Chondrocyte (in vitro differentiated cells): ENCODE data around the gene CLHC1. TPM values are rescaled to one million over a fixed set of nuclear protein-coding genes. Genes with fewer than 3 reads are reported as not detected.

ENCODE experiments used
- DNase-seq: peaks from one replicate; pipeline ENCODE4 v3.0.0; 2021; ENCODE audit warnings: mixed read lengths, low spot score
- H3K27ac Mint-ChIP-seq: one replicate; pipeline ENCODE4 v1.8.0; 2021; ENCODE audit warnings: mild to moderate bottlenecking, moderate library complexity, mixed read lengths; ENCODE audit not compliant: unreplicated experiment
- H3K27me3 Mint-ChIP-seq: 2 replicates; pipeline ENCODE4 v1.8.0; 2021; ENCODE audit warnings: low read depth, mixed read lengths
- H3K36me3 Mint-ChIP-seq: 2 replicates; pipeline ENCODE4 v1.8.0; 2021; ENCODE audit warnings: low read depth, mixed read lengths
- H3K4me1 Mint-ChIP-seq: 2 replicates; pipeline ENCODE4 v1.8.0; 2021; ENCODE audit warnings: low read depth, mild to moderate bottlenecking, mixed read lengths
- H3K4me3 Mint-ChIP-seq: one replicate; pipeline ENCODE4 v1.8.0; 2021; ENCODE audit warnings: mild to moderate bottlenecking, moderate library complexity, mixed read lengths; ENCODE audit not compliant: unreplicated experiment
- H3K9me3 Mint-ChIP-seq: 2 replicates; pipeline ENCODE4 v1.8.0; 2021; ENCODE audit warnings: low read depth, mixed read lengths
- CTCF ChIP-seq: fragments of 200-600 bp; sonication (generic); IDR thresholded peaks from 2 replicates; pipeline ENCODE4 v1.5.0; 2021; ENCODE audit warnings: antibody characterized with exemption, mild to moderate bottlenecking, moderate library complexity
- total RNA-seq: library from RNA; stranded (reverse); gene quantifications from 3 replicates; pipeline ENCODE4 v1.2.1, GENCODE V29; 2021

Gene CLHC1
- total RNA-seq, 1 donor from 2014 or later = 16.5 TPM

GRCh38 chr2:55173438-55174054 lies 58.5 kb downstream of the CLHC1 start:
- no peak overlapping the region for H3K27ac Mint-ChIP-seq
- H3K4me1 Mint-ChIP-seq = peaks cover 26% of the 10 kb centered on the region
- TF ChIP-seq CTCF = no peak
- H3K36me3 Mint-ChIP-seq = no peaks in the 10 kb centered on the region
- no peaks in the 10 kb centered on the region for H3K27me3 Mint-ChIP-seq
- no peak for DNase-seq
- H3K4me3 Mint-ChIP-seq = no peak overlapping the region
- no peaks in the 10 kb centered on the region for H3K9me3 Mint-ChIP-seq

- H3K27ac Mint-ChIP-seq = no peak overlapping the region
- H3K4me3 Mint-ChIP-seq = no peak overlapping the region
These were observed 62.2 kb downstream of the CLHC1 start for GRCh38 chr2:55169915-55170314.

GRCh38 chr2:55169359-55169758 lies 62.7 kb downstream of the CLHC1 start:
- peaks cover 52% of the 10 kb centered on the region for H3K4me1 Mint-ChIP-seq
- no peak for DNase-seq
- H3K27me3 Mint-ChIP-seq = no peaks in the 10 kb centered on the region
- H3K27ac Mint-ChIP-seq = no peak overlapping the region
- H3K4me3 Mint-ChIP-seq = no peak overlapping the region
- no peaks in the 10 kb centered on the region for H3K9me3 Mint-ChIP-seq
- no peak for TF ChIP-seq CTCF
- no peaks in the 10 kb centered on the region for H3K36me3 Mint-ChIP-seq

More at GRCh38 chr2:55169915-55170314, 62.2 kb downstream of the CLHC1 start:
- no peak for TF ChIP-seq CTCF
- DNase-seq = no peak
- Mint-ChIP-seq H3K27me3 (no peaks in the 10 kb centered on the region), H3K9me3 (no peaks in the 10 kb centered on the region), H3K4me1 (peaks cover 46% of the 10 kb centered on the region), H3K36me3 (no peaks in the 10 kb centered on the region)

GRCh38 chr2:55168221-55169154 lies 63.6 kb downstream of the CLHC1 start:
- Mint-ChIP-seq H3K36me3 (no peaks in the 10 kb centered on the region), H3K27ac (peak overlapping the region; percentile 58), H3K4me1 (peaks cover 60% of the 10 kb centered on the region), H3K9me3 (no peaks in the 10 kb centered on the region), H3K4me3 (no peak overlapping the region), H3K27me3 (no peaks in the 10 kb centered on the region)
- DNase-seq = no peak
- peak; percentile 97 for TF ChIP-seq CTCF

GRCh38 chr2:55165626-55166025 lies 66.5 kb downstream of the CLHC1 start:
- Mint-ChIP-seq H3K4me1 (peaks cover 76% of the 10 kb centered on the region), H3K27me3 (no peaks in the 10 kb centered on the region), H3K27ac (no peak overlapping the region), H3K36me3 (no peaks in the 10 kb centered on the region), H3K9me3 (no peaks in the 10 kb centered on the region), H3K4me3 (no peak overlapping the region)
- DNase-seq = no peak
- no peak for TF ChIP-seq CTCF
